Ramos (cell line): ENCODE data around the gene TMEM214.

ENCODE experiments used
- in situ Hi-C: fragments of 300-500 bp; cut with MboI; formaldehyde crosslinking; loops from one replicate; pipeline ENCODE4 v1.14.3; 2022; ENCODE audit warnings: low sequenced_read_pairs; ENCODE audit not compliant: unreplicated experiment

TMEM214 gene

GRCh38 chr2:27032495-27033252, at the start of gene TMEM214:
TMEM214 (plus strand) TSS chr2:27032965; CDS start chr2:27033016, 51 bp downstream.
- in situ Hi-C loops: no loop called here

DNA sequence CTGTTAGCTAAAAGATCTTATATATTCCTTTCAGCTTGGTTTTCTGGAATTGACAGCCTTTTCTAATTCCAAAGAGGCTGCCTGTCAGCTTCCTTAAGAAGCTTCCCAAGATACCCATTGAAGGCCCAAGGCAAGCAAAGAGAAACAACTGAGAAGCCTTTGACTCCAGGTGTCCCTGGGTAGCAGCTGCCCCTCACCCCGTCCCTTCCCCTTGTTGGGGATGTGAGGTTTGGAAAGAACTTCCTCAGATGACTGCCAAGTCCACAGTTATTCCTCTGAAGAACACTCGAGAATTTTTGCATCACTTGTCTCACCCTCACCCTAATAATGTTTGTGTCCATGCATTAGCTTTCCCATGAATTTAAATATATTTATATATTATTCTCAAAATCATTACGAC, 49.0 kb upstream of the TMEM214 start:
- in situ Hi-C loops: no loop called here

- in situ Hi-C loops: no loop called here
Measured at GRCh38 chr2:26985807-26986206, 47.0 kb upstream of the TMEM214 start.

- in situ Hi-C loops: no loop called here
Measured at GRCh38 chr2:26986576-26986975, 46.2 kb upstream of the TMEM214 start.

- in situ Hi-C loops: no loop called here
Measured at GRCh38 chr2:26988058-26988860, 44.5 kb upstream of the TMEM214 start.

DNA sequence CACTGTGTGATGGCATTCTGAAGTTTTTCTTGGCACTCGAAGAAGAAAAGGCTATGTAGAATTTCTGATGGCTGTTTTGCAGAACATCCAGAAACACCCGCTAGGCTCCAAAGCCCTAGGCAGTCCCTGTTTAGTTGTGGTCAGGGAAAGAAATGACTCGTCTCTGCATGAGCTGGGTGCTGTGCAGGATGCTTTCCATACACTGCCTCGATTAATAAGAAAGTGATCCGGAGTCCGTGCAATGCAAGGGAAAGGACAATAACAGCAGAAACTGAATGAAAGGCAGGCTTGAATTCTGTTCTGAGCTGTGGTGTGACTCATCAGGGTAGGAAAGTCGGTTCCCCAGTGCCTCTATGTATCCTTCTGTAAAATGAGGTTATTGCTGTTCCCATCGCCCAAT, 43.6 kb upstream of the TMEM214 start:
- in situ Hi-C loops: no loop called here

DNA sequence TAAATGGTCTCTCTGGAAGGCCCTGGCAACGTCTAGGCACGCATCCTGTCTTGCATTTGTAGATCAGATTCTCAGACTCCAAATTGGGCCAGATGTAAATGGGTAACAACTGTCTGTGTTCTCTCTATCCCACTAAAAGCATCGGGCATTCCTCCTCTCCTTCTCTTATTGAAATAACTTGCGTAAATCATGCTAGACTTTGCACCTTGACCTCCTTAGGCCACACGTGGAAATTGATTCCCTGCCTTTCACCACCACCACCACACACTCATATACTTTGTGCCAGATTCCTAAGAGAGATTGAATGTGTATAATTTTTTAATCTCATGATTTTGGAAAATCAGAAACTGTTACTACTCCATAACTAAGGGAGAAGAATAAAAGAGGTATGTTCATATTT, 41.0 kb upstream of the TMEM214 start:
- in situ Hi-C loops: no loop called here

DNA sequence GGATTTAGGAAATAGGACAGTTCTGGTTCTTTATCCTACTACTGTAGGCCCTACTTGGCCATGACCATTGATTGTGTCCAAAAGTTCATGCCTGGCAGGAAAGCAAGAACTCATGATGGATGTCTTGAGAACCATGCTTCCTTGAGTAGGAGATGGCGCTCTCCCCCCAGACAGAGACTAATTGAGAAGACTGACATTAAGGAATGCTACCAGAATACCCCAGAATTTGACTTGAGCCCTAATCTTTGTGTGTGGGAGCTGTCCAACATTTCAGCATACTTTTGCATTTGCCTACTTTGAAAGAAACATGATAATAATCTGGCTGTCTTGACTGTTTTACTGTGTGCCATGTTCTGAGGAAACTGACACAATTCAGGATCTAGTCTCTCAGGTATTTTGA, 39.0 kb upstream of the TMEM214 start:
- in situ Hi-C loops: no loop called here

DNA sequence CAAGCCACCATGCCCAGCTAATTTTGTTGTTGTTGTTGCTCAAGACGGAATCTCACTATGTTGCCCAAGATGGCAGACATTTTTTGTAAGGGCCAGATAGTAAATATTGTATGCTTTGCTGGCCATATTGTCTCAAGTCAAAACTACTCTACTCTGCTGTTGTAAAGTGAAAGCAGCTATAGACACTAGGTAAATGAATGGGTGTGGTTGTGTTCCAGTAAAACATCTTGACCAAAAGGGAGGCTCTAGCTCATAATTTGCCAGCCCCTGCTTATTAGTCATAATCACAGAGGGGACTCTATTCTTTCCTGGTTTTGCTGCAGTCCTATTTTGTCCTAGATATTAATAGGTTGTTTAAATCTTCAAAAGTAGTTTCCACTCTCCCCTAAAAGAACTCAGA, 37.8 kb upstream of the TMEM214 start:
- in situ Hi-C loops: no loop called here

- in situ Hi-C loops: no loop called here
Measured at GRCh38 chr2:26997394-26997793, 35.4 kb upstream of the TMEM214 start.

- in situ Hi-C loops: no loop called here
Measured at GRCh38 chr2:26998323-26998722, 34.4 kb upstream of the TMEM214 start.

- in situ Hi-C loops: no loop called here
Measured at GRCh38 chr2:27000228-27000627, 32.5 kb upstream of the TMEM214 start.

DNA sequence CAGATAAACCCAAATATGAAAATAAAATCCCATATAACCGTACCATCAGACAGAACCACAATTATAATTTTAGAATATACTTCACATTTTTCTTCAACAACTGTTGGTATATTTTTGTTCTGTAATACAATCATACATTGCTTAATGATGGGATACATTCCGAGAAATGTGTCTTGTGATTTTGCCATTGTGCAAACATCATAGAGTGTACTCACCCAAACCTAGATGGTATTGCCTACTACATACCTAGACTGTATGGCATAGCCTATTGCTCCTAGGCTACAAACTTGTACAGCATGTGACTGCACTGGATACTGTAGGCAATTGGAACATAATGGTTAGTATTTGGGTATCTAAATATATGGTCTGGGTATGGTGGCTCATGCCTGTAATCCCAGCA, 31.8 kb upstream of the TMEM214 start:
- in situ Hi-C loops: no loop called here

DNA sequence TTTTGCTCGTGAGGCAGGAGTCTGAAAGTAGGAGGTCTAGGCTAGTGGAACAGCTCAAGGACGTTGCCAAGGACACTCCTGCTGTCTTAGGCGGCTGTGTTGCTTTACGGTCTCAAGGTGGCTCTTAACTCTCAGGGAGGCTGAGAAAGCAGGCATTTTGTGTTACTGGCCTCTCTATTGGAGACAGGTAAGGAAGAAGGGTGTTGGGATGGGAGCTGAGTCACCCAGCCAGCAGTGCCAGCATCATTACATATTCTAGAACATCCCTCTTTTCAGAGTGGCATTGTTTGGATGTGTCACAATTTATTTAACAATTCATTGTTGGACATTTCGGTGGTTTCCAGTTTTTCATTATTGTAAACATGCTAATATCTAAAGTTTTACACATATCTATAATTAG, 30.8 kb upstream of the TMEM214 start:
- in situ Hi-C loops: no loop called here

DNA sequence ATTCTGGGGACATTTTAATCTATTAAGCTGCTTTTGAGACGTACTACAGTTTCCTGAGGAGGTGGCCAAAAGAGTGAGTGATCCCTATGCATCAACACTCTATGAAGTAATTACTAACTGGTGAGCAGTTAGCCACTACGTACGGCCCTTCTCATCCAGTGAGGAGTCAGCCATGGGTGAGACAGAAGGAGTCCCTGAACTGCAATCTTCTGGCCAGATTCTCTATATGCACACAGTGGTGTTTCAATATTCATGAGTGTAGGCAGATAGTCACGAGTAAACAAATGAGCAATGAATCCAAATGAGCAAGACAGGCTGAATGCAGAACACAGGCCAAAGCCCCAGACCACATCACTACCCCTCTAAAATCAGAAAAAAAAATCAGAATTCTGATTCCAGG, 29.8 kb upstream of the TMEM214 start:
- in situ Hi-C loops: no loop called here

DNA sequence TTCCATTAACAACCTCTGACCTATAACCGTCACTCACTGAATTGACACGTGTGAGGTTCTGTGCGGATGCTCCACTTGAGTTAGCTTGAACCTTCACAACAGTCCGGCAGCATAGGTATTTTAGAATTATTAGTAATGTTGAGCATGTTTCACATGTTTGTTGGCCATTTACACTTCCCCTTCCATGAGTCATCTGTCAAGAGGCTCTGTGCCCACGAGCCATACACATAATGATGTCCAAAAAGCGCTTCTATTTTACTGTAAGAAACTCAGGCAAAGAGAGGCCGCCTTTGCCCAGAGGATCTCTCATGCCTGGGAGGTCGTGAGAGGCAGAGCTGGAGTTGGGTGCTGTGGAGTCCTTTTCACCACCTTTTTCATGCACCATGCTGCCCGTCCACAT, 28.9 kb upstream of the TMEM214 start:
- in situ Hi-C loops: no loop called here

DNA sequence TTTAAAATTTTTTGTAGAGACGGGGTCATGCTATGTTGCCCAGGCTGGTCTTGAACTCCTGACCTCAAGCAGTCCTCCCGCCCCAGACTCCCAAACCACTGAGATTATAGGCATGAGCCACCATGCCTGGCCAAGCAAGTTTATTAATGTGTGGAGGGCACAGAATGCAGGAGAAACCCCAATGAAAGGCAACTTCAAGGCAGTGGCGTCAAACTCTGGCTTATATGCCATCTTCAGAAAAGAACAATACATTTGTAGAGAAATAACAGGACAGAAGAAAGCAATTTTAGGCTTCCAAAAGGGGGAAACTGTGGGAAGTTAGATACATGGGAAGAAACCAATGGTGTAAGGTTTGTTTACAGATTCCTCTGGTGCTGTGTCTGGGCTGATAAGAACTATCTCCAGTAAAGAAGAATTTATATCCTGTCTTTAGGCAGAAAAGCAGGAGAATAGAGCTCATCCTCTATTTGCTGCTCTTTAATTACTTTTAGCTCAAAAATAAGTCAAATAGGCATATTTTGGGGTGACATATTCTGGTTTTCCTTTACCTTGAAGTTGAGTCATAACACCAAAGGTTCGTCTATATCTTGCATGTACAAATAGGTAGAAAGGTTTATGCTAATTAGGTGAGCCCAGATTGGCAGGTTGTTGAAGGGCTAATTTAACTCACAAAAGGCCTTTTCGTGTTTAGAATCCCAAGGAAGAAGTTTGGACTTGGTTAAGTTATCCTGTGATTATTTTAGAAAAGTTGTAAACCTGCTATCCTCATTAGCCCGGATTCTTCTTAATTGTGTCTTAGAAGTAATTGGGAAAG, 26.0 kb upstream of the TMEM214 start:
- in situ Hi-C loops: no loop called here

DNA sequence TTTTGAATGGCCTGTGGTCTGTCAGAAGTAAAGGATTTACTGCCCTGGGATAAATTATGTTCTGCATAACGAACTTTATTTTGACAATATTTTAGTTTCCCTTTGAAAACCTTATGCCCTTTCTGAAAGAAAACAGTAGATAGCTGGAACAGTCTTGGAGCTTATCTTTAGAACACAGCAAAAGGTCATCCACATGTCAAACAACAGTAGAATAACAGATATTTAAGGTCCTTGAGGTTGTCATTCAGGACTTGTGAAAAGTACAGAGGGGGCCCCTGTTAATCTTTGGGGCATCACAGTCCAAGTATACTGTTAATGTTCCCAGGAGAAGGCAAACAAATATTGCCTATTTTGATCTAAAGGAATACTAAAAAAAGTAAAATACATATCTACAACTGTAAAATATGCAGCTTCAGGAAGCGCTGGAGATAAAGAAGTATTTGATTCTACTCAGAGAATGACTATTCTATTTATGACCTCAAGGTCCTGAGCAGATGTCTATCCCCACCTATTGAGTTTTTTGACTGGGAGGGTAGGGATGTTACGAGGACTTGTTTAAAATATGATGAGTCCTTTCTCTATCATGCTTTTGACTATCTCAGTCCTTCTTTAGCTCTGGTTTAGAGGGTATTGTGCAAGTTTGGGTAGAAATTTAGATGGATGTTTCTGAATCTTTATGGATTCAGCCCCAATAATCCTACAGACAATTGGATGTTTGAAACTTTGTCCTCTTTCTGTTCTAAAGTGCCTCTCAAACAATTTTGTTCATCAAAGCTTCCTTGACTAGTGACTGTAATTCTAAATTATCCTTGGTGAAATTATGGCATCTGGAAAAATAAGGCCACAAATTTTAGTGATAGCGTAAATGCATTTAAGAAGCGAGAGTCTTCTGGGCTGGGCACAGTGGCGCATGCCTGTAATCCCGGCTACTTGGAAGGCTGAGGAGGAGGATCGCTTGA, 25.1 kb upstream of the TMEM214 start:
- in situ Hi-C loops: no loop called here

GRCh38 chr2:27008678-27009077, 24.1 kb upstream of the TMEM214 start:
- in situ Hi-C loops: no loop called here

DNA sequence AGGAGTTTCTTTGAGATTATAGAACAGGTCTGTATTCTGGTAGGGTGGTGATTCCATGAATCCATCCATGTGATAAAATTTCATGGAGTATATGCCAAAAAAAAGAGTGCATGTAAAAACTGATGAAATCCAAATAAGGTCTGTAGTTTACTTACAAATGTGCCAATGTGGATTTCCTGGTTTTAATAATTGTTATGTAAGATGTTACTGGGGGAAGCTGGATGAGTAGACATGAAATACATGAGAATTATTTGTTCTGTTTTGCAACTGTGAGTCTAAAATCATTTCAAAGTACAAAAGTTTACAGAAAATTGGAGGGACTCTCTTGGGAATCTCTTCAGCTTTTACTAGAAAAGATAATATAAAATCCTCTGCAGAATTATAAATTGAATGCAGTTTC, 23.7 kb upstream of the TMEM214 start:
- in situ Hi-C loops: no loop called here
